CD4-positive, alpha-beta T cell treated with Interleukin-17A for 1 hour (primary cell): ENCODE data around the gene PRODH2.
"Not testable (repeated sequence)": the region's sequence is repeated elsewhere in the genome, so short reads cannot be mapped to it uniquely, and the experiment has no call there.

Experiments
- DNase-seq: peaks from one replicate; pipeline ENCODE4 v3.0.0-alpha.2; 2020

PRODH2 gene

DNA sequence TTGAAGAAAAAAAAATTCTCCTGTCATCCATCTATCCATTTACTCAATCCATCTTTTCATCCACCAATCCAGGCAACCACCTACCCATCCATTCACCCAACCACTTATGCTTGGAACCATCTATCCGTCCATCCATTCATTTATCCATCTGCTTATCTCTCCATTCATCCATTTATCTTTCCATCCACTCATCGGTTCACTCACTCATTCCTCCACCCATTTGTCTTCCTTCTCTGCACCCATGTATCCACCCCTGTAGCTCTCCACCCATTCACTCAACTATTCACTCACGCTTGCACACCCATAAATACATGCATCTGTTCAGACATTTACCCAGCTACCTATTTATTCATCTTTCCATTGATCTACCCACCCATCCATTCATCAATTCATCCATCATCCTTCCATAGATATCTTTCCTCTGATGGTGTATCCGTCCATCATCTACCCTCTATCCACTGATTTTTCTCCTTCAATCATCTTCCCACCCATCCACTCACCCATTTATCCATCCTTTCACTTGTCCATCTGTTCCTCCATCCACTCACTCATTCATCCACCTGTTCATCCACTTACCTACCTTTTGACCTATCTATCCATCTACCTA is 30.1 kb upstream of the PRODH2 start:
- no peak for DNase-seq

DNA sequence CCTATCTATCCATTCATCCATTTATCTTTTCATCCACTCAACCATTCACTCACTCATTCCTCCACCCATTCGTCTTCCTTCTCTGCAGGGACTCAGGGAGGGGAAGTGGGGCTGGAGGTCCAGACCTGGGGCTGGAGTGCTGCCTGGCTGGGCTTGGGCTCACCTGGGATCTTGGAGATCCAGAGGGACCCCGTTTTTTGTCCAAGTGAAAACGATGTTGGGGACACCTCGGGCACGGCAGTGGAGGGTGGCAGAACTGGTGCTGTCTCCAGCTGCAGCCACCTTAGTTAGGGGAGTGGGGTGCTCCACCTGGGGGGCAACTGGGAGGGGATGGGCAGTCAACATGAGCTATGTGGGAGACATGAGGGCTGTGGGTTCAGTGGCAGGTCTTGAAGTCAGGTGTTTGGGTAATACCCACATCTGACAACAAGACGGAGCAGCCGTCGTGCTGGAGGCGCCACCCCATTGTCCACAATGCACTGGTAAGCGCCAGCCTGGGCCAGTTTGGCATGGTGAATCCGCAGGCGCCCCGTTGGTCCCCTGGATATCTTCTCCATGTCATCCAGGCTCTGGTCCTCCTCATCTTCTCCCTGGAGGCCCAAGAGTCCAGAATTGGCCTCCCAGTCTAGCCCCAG is 29.4 kb upstream of the PRODH2 start:
- no peak for DNase-seq

DNA sequence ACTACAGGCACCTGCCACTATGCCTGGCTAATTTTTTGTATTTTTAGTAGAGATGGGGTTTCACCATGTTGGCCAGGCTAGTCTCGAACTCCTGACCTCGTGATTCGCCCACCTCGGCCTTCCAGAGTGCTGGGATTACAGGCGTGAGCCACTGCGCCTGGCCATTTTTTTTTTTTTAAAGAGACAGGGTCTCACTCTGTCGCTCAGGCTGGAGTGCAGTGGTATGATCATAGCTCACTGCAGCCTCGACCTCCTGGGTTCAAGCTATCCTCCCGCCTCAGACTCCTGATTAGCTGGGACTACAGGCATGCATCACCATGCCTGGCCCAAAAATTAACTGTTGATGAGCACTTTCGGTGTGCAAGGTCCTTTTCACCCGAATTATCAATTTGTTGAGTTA is 23.5 kb upstream of the PRODH2 start:
- not testable (repeated sequence) for DNase-seq

DNA sequence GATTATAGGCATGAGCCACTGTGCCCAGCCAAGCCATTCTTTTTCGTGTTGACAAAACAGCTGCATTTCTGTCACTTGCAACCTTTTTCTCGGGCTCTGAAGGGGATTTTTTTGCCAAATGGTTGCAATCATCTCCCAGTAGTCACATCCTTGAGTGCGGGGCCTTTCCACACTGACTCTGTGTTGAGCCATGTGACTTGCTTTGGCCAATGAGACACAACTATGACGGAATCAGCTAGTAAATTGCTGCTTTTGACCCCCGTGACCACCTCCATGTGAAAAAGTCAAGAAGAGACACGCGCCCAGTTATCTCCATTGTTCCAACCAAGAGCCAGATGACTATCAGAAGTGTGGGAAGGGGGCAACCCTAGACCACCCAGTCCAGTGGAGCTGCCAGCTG is 21.3 kb upstream of the PRODH2 start:
- no peak for DNase-seq

DNA sequence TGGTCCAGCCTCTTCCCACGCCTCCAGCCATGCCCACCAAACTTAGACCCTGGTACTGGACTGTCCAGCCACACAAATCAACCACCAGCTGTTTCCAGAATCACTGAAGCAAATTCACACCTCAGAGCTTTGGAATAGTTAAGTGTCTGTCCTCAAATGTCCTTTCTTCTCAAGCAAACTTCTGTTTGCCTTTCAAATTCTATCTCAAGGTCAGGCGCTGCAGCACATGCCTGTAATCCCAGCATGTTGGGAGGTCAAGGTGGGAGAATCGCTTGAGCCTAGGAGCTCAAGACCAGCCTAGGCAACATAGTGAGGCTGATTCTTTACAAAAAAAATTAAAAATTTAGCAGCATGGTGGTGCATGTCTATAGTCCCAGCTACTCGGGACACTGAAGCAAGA is 19.4 kb upstream of the PRODH2 start:
- no peak for DNase-seq

- DNase-seq, result no peak
These were observed 18.3 kb upstream of the PRODH2 start for GRCh38 chr19:35830986-35831385.

GRCh38 chr19:35828692-35829301 is 16.2 kb upstream of the PRODH2 start:
- peak; percentile 34 for DNase-seq

DNA sequence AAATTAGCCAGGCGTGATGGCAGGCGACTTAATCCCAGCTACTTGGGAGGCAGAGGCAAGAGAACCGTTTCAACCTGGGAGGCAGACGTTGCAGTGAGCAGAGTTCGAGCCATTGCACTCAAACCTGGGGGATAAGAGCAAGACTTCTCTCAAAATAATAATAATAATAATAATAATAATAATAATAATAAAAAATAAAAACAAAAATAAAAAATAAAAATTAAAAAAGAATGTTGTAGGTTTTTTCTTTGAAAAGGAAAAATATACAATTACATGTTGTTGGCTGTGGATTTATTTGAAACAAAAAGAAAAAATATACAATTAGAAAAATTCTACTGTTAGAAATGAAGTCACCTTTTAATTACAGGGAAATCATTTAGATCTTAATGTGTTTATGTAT is 11.5 kb upstream of the PRODH2 start:
- DNase-seq, result no peak

- DNase-seq, result no peak
These were observed 9.9 kb upstream of the PRODH2 start for GRCh38 chr19:35822579-35822978.

DNA sequence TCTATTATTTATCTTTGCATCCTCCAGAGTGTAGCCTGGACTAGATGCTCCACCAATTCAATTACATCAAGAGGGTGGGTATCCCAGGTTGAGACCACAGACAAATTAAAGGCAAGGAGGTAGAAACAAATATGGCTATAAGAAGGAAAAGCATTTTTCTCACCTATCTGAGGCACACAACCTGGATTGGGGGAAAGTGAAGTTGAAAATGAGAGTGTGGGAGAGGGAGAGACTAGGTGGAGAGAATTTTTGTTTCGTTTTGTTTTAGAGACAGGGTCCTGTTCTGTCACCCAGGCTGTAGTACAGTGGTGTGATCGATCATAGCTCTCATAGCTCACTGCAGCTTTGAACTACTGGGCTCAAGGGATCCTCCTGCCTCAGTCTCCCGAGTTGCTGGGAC is 5.8 kb upstream of the PRODH2 start:
- no peak for DNase-seq

- no peak for DNase-seq
These were observed 4.2 kb upstream of the PRODH2 start for GRCh38 chr19:35816846-35817245.

DNA sequence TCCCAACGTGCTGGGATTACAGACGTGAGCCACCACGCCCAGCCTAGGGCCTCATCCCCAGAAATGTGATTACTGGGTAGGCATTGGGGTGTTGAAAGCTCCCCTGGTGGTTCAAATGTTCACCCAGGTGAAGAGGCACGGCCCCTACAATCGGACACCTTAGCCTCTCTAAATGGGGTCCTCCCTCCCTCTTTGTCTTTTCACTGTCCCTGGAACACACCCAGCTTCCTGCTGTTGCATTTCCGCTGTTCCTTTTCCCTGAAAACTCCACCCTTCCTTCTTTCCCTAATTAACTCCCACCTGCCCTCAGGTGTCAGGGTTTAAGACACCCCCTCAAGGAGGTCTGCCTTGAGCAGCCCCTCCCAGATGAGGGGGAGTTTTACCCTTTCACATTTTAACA is 3.6 kb upstream of the PRODH2 start:
- no peak for DNase-seq

DNA sequence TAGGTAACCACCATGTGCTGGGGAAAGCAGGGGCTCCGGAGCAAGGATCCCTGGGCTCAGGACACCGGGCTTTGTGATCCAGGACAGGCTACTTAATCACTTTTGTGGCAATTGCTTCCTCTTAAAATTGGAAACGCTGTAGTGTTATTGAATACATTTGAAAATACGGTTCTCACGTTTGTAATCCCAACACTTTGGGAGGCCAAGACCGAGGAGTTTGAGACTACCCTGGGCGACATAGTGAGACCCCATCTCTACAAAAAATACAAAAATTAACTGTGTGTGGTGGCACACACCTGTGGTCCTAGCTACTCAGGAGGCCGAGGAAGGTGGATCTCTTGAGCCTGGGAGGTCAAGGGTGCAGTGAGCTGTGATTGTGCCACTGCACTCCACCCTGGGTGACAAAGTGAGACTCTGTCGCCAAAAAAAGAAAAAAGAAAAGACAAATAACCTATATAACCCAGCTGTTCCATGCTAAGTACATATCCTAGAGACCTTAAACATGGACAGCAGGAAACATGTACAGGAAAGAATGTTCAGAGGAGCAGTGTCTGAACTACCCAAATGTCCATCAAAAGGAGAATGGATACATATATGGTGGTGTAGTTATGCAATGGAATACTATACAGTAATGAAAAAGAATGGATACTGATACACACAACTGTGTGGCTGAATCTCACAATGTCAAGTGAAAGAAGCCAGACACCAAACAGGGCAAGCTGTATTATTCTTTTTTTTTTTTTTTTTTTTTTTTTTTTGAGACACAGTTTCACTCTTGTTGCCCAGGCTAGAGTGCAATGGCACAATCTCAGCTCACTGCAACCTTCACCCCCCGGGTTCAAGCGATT is 622 bp upstream of the PRODH2 start:
- no peak for DNase-seq

DNA sequence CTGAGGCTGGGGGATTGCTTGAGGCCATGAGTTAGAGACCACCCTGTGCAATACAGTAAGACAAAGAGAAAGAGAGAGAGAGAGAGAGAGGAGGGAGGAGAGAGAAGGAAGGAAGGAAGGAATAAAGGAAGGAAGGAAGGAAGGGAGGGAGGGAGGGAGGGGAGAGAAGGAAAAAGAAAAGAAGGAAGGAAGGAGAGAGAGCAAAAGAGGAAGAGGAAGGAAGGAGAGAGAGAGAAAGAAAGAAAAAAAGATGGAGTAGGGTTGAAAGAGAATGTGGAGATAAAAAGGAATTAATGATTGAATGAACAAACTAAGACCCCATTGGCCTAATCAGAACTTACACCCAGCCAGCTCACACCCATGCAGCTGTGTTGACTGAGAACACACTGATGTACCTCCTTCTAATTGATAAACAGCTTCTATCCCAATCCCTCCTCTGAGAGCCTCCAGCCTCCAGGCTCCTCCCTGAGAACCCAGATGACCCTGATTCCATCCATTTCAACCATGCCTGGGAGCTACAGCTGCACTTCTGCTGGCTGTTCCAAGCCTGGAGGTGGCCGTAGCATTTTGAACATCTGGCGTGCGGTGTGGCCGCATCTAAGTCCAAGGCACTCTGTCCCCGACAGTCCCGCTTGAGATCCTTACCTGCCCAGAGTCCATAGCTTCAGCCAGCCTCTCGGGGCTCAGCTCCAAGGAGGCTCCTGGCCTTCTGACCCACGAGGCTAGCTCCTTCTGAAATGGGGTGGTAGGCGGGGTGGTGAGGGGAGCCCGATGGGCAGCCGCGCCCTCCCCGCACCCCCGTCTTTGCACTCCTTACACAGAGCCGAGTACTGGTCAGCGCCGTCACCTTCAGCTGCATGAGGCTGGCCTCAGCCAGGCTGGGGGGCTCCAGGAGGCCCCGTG is 1.1 kb downstream of the PRODH2 start:
- DNase-seq, result no peak

DNA sequence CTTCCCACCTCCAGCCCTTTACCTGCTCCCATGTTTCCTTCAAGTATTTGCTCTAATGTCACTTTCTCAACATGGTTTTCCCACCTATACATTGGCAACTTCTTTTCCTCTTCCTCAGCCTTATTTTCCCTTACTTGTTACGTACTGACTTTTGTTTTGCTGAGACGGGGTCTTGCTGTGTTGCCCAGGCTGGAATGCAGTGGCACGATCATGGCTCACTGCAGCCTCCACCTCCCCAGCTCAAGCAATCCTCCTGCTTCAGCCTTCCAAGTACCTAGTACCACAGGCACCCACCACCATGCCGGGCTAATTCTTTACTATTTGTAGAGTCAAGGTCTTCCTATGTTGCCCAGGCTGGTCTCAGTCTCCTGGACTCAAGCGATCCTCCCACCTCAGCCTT is 5.0 kb downstream of the PRODH2 start:
- DNase-seq, result no peak

DNA sequence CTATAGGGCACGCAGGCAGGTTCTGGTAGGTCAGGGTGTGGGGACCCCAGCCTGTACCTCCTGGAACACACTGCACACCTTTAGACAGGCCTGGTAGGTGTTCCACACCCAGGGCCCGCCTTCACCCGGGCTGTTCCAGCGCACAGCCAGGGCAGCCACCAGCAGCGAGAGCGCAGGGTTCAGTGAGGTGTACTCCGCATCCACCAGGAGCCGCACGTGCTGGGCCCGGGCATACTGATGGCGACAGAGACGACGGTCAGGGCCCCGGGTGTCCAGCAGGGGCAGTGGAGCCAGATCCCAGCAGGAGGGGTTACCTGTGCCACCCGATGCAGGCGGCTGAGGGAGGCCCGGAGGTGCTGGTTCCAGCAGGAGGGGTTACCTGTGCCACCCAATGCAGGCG is 6.0 kb downstream of the PRODH2 start:
- no peak for DNase-seq

DNA sequence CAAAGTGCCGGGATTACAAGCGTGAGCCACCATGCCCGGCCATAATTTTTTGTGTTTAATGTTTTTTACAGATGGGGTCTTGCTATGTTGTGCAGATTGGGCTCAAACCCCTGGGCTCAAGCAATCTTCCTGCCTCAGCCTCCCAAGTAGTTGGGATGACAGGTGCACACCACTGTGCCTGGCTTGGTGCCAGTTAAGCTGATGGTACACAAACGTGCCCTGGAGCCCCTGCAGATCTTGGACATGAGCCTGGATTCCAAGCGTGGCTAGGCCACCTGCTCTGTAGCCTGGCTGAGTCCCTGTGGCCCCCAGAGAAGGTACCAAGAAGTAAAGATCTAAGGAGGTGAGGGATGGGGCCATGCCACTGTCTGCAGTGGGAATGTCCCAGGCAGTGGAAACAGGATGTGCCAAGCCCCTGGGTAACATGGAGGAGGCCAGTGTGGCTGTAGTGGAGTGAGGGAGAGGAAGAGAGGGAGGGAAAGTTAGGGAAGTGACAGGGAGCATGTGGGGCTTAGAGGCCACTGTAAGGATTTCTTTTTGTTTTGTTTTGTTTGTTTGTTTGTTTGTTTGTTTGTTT is 7.0 kb downstream of the PRODH2 start:
- no peak for DNase-seq

DNA sequence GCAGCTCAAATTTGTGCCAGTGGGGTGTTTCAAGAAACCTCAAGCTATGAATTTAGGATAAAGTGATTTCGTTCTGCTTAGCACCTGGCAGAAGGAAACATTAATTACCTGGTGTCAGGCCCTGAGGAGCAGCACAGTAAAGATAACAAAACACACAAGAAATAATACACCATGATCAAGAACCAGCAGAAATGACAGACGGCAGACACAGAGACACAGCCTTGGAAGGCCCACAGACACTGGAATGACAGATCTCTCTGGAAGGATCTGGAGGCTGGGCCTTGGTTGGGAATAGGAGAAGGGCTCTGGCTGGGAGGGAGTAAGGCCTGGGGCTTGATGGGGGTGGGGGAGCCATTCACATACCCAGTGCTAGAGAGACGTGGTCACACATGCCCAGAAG is 10.8 kb downstream of the PRODH2 start:
- DNase-seq, result no peak

DNA sequence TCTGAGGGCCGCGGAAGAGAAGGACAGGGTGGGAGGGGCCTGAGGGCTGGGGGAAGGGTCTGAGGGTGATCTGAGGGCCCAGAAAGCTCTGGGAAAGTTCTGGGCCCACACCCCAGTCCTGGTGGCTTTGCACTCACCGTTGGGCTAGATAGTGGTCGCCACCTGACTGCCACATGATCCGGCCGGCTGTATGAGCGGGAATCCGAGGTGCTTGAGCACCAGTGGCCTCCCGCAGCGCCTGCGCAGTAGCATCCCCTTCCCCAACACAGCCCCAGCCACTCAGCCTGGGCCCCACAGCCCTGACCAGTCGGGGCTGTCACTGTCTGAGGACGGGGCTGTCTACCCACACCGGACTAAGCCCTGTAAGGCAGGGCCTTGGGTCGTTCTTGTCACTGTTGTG is 15.0 kb downstream of the PRODH2 start:
- DNase-seq, result no peak

DNA sequence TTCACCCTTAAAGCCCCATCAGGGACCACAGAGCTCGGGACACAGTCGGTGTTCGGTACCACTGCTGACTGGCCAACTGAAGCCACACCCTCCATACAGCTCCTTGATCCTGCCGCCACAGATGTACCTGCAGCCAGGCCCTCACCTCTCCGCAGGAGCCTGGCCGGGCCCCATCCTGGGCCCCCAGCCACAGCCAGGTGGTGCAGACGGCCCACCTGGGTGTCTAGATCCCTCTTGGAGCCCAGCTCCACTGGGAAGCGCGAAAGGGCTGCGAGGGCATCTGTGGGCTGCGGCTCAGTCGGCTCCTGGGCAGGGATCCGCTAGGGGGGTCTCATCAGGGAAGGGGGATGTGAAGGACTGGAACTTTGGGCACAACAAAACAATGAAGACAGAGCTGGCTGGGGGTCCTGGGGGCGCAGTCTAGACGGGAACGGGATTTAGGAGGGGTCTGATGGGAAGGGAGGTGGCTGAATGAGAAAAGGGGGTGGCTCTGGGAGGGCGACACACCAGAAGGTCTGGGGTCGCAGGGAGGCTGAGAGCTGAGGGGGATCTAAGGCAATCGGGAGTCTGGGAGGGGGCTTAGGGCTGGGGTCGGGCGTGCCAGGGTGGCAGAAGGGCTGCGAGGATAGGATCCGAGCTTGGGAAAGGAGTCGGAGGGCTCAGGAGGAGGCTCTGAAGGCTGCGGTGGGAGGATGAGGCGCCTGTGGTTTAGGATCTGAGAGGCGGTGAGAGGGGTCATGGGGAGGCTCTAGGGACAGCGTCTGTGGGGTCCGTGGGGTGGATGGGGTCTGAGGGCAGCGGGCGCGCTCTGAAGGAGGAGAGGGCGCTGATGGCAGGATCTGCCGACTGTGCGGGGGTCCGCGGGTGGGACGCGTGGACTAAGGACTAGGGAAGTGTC is 15.8 kb downstream of the PRODH2 start:
- no peak for DNase-seq

- DNase-seq, result not testable (repeated sequence)
These were observed 17.1 kb downstream of the PRODH2 start for GRCh38 chr19:35795564-35795963.
